Measurements from ENCODE around the gene KLHL25. TPM values are rescaled to one million over a fixed set of nuclear protein-coding genes. Genes with fewer than 3 reads are reported as not detected.
A peak's percentile ranks its signal among the peaks of the same experiment; 100 is the strongest.

The KLHL25 gene
- total and polyA plus RNA-seq, 2 of the 13 experiments (the other 11 are each of a cell fraction or from before 2014, with no cell fraction given) = 3.7 to 8.2 TPM

DNA sequence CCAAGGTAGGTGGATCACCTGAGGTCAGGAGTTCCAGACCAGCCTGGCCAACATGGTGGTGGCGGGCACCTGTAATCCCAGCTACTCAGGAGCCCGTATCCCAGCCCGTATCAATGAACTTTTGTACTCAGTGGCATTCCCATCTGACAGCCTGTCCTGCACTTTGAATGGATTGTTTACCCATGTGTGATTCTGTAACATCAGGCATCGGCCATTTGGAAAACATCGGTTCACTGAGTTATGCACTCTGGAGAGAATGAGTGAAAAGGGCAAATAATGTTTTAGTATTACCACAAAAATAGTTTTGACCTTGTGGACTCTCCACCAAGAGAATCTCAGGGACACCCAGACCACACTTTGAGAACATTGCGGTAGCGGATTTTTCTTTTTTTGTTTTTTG, 13.6 kb downstream of the KLHL25 start (continued):
- TF ChIP-seq, protein P1, sequence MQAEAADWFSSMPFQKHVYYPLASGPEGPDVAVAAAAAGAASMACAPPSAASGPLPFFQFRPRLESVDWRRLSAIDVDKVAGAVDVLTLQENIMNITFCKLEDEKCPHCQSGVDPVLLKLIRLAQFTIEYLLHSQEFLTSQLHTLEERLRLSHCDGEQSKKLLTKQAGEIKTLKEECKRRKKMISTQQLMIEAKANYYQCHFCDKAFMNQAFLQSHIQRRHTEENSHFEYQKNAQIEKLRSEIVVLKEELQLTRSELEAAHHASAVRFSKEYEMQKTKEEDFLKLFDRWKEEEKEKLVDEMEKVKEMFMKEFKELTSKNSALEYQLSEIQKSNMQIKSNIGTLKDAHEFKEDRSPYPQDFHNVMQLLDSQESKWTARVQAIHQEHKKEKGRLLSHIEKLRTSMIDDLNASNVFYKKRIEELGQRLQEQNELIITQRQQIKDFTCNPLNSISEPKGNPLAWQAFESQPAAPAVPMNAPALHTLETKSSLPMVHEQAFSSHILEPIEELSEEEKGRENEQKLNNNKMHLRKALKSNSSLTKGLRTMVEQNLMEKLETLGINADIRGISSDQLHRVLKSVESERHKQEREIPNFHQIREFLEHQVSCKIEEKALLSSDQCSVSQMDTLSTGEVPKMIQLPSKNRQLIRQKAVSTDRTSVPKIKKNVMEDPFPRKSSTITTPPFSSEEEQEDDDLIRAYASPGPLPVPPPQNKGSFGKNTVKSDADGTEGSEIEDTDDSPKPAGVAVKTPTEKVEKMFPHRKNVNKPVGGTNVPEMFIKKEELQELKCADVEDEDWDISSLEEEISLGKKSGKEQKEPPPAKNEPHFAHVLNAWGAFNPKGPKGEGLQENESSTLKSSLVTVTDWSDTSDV (CRISPR knock-in tag; IDR thresholded peaks at IDR 0.05) = no peak
- TF ChIP-seq ZBTB3 (CRISPR knock-in tag; IDR thresholded peaks at IDR 0.05; ENCODE audit: borderline replicate concordance, low read depth) (no peak), DR1 (CRISPR knock-in tag; IDR thresholded peaks at IDR 0.05) (no peak), HNRNPH1 (optimal IDR thresholded peaks at IDR 0.05; ENCODE audit: low read depth, low read length) (no peak), PCBP1 (IDR thresholded peaks at IDR 0.05; ENCODE audit: borderline replicate concordance, low read depth, low read length) (no peak), SATB2 (CRISPR knock-in tag; IDR thresholded peaks at IDR 0.05) (no peak), POLR2G (IDR thresholded peaks at IDR 0.05; ENCODE audit: low read depth, low read length) (no peak), ZNF44 (CRISPR knock-in tag; IDR thresholded peaks at IDR 0.05) (no peak), CBX5 (CRISPR knock-in tag; IDR thresholded peaks at IDR 0.05; ENCODE audit: borderline replicate concordance) (no peak), ZNF121 (CRISPR knock-in tag; IDR thresholded peaks at IDR 0.05) (no peak), FOXJ3 (CRISPR knock-in tag; IDR thresholded peaks at IDR 0.05; ENCODE audit: borderline replicate concordance) (peak; percentile 76; the same call in 1 of the 2 replicates), MTF1 (CRISPR knock-in tag; IDR thresholded peaks at IDR 0.05) (no peak), PCBP2 (optimal IDR thresholded peaks at IDR 0.05; ENCODE audit: low read depth, low read length, poor library complexity, severe bottlenecking) (no peak), SNAI1 (CRISPR knock-in tag; IDR thresholded peaks at IDR 0.05; ENCODE audit: borderline replicate concordance) (no peak), STAG1 (CRISPR knock-in tag; IDR thresholded peaks at IDR 0.05) (no peak; the same call in 1 of the 2 replicates), ARNTL (CRISPR knock-in tag; IDR thresholded peaks at IDR 0.05) (no peak), ZNF660 (CRISPR knock-in tag; IDR thresholded peaks at IDR 0.05; ENCODE audit: borderline replicate concordance, low read depth) (no peak), ZNF451 (CRISPR knock-in tag; IDR thresholded peaks at IDR 0.05) (no peak), ZNF674 (CRISPR knock-in tag; IDR thresholded peaks at IDR 0.05; ENCODE audit: low read depth) (no peak), ZNF33A (CRISPR knock-in tag; IDR thresholded peaks at IDR 0.05; ENCODE audit: borderline replicate concordance) (no peak)
- TF ChIP-seq, protein P2, sequence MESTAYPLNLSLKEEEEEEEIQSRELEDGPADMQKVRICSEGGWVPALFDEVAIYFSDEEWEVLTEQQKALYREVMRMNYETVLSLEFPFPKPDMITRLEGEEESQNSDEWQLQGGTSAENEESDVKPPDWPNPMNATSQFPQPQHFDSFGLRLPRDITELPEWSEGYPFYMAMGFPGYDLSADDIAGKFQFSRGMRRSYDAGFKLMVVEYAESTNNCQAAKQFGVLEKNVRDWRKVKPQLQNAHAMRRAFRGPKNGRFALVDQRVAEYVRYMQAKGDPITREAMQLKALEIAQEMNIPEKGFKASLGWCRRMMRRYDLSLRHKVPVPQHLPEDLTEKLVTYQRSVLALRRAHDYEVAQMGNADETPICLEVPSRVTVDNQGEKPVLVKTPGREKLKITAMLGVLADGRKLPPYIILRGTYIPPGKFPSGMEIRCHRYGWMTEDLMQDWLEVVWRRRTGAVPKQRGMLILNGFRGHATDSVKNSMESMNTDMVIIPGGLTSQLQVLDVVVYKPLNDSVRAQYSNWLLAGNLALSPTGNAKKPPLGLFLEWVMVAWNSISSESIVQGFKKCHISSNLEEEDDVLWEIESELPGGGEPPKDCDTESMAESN (CRISPR knock-in tag; conservative IDR thresholded peaks at IDR 0.05) = no peak
- TF ChIP-seq, protein P3, sequence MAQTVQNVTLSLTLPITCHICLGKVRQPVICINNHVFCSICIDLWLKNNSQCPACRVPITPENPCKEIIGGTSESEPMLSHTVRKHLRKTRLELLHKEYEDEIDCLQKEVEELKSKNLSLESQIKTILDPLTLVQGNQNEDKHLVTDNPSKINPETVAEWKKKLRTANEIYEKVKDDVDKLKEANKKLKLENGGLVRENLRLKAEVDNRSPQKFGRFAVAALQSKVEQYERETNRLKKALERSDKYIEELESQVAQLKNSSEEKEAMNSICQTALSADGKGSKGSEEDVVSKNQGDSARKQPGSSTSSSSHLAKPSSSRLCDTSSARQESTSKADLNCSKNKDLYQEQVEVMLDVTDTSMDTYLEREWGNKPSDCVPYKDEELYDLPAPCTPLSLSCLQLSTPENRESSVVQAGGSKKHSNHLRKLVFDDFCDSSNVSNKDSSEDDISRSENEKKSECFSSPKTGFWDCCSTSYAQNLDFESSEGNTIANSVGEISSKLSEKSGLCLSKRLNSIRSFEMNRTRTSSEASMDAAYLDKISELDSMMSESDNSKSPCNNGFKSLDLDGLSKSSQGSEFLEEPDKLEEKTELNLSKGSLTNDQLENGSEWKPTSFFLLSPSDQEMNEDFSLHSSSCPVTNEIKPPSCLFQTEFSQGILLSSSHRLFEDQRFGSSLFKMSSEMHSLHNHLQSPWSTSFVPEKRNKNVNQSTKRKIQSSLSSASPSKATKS (CRISPR knock-in tag; IDR thresholded peaks at IDR 0.05) = no peak
- TF ChIP-seq, protein P4, sequence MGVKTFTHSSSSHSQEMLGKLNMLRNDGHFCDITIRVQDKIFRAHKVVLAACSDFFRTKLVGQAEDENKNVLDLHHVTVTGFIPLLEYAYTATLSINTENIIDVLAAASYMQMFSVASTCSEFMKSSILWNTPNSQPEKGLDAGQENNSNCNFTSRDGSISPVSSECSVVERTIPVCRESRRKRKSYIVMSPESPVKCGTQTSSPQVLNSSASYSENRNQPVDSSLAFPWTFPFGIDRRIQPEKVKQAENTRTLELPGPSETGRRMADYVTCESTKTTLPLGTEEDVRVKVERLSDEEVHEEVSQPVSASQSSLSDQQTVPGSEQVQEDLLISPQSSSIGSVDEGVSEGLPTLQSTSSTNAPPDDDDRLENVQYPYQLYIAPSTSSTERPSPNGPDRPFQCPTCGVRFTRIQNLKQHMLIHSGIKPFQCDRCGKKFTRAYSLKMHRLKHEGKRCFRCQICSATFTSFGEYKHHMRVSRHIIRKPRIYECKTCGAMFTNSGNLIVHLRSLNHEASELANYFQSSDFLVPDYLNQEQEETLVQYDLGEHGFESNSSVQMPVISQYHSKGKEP (CRISPR knock-in tag; IDR thresholded peaks at IDR 0.05) = no peak

Measured in HepG2 (cell line).